Measurements from ENCODE around the gene ACP7.

ACP7 gene

GRCh38 chr19:39125199-39125553, 41.0 kb downstream of the ACP7 start:
- H3F3A ChIP-seq (ENCODE audit: insufficient read depth), result 0 out of 2 replicates have a peak, but pooled peaks cover 6% of the 10 kb centered on the region
- no peaks in the 10 kb centered on the region for H4K20me1 ChIP-seq (ENCODE audit: low read depth, low read length)
- peak overlapping the region; percentile 67 for H3K4me3 ChIP-seq (ENCODE audit: insufficient read depth, low read length, poor library complexity, severe bottlenecking)
- TF ChIP-seq CTCF (IDR thresholded peaks at IDR 0.05; ENCODE audit: insufficient read depth, low read length, poor library complexity, severe bottlenecking) (no peak), EZH2phosphoT487 (conservative IDR thresholded peaks at IDR 0.05; ENCODE audit: low read length) (no peak)
- peak overlapping the region; percentile 98 for H2AFZ ChIP-seq (ENCODE audit: low read depth, low read length, severe bottlenecking)
- no peaks in the 10 kb centered on the region for H3K36me3 ChIP-seq (ENCODE audit: low read length)
- H3K27me3 ChIP-seq (ENCODE audit: low read length), result no peaks in the 10 kb centered on the region
- H3K9me3 ChIP-seq (ENCODE audit: insufficient read depth, low read length), result no peaks in the 10 kb centered on the region
- H3K9me2 ChIP-seq (replicated peaks; ENCODE audit: insufficient read depth, low read length), result no peaks in the 10 kb centered on the region
- H3K27ac ChIP-seq (ENCODE audit: low read depth, low read length), result no peak overlapping the region
- peak overlapping the region; percentile 65 for H3K9ac ChIP-seq (ENCODE audit: low read length)
- H3K4me2 ChIP-seq (ENCODE audit: low read depth, low read length, poor library complexity, severe bottlenecking), result peak overlapping the region; percentile 97
- peaks cover 3% of the 10 kb centered on the region; the same call in 1 of the 2 replicates for H3K79me2 ChIP-seq (ENCODE audit: insufficient read depth, low read length)

DNA sequence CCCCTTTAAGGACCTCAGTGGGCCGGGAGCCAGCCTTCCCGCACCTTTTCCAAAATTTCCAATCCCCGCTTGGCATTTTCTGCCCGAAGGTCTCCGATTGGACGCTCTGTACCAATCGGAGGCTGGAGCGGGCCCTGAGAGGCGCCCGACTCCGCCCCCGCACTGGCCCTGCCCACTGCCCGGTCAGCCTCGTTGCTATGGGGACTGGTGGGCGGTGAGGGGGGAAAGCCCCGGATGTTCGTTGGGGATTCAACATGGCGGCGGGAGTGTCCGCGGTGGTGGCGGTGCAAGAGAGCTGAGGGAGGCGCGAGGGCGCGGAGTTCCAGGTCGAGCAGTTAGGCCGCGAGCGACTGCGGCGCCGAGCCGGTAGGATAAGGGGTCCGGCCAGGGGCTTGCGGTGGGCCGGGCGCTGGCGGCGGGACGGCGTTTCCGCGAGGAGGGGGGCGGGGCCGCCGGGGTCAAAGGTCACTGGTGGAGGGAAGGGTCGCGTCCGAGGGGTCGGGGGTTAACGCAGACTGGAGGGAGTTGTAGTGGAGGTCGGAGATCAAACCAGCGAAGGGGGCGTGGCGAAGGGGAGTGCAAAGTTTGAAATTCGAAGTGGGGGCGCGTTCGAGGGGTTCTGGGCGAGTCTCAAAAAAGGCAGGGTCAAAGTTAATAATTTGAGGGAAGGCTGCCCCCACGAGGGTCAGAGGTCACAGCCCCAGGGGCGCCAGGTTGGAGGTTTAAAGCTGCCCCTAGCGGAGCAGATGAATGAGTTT, 41.6 kb downstream of the ACP7 start, which contains the start of gene PAK4:
Gene PAK4 (plus strand): TSS at position 233 of the 758 bp plus-strand sequence. CDS start 43,768 bp downstream, outside the sequence.
- Histone ChIP-seq H3K27me3 (ENCODE audit: low read length) (no peaks in the 10 kb centered on the region), H3K36me3 (ENCODE audit: low read length) (no peaks in the 10 kb centered on the region), H3K9ac (ENCODE audit: low read length) (peak within 1 kb of the TSS; percentile 65), H2AFZ (ENCODE audit: low read depth, low read length, severe bottlenecking) (peak within 1 kb of the TSS; percentile 98), H3K9me2 (replicated peaks; ENCODE audit: insufficient read depth, low read length) (no peaks in the 10 kb centered on the region), H3K4me2 (ENCODE audit: low read depth, low read length, poor library complexity, severe bottlenecking) (peak within 1 kb of the TSS; percentile 97), H3K27ac (ENCODE audit: low read depth, low read length) (peak within 1 kb of the TSS; percentile 39), H3K4me3 (ENCODE audit: insufficient read depth, low read length, poor library complexity, severe bottlenecking) (peak within 1 kb of the TSS; percentile 67), H3K9me3 (ENCODE audit: insufficient read depth, low read length) (no peaks in the 10 kb centered on the region), H3K79me2 (ENCODE audit: insufficient read depth, low read length) (peaks cover 3% of the 10 kb centered on the region; the same call in 1 of the 2 replicates), H4K20me1 (ENCODE audit: low read depth, low read length) (no peaks in the 10 kb centered on the region), H3F3A (ENCODE audit: insufficient read depth) (0 out of 2 replicates have a peak, but pooled peaks cover 6% of the 10 kb centered on the region)
- TF ChIP-seq CTCF (IDR thresholded peaks at IDR 0.05; ENCODE audit: insufficient read depth, low read length, poor library complexity, severe bottlenecking), result no peak
- TF ChIP-seq EZH2phosphoT487 (conservative IDR thresholded peaks at IDR 0.05; ENCODE audit: low read length), result no peak

DNA sequence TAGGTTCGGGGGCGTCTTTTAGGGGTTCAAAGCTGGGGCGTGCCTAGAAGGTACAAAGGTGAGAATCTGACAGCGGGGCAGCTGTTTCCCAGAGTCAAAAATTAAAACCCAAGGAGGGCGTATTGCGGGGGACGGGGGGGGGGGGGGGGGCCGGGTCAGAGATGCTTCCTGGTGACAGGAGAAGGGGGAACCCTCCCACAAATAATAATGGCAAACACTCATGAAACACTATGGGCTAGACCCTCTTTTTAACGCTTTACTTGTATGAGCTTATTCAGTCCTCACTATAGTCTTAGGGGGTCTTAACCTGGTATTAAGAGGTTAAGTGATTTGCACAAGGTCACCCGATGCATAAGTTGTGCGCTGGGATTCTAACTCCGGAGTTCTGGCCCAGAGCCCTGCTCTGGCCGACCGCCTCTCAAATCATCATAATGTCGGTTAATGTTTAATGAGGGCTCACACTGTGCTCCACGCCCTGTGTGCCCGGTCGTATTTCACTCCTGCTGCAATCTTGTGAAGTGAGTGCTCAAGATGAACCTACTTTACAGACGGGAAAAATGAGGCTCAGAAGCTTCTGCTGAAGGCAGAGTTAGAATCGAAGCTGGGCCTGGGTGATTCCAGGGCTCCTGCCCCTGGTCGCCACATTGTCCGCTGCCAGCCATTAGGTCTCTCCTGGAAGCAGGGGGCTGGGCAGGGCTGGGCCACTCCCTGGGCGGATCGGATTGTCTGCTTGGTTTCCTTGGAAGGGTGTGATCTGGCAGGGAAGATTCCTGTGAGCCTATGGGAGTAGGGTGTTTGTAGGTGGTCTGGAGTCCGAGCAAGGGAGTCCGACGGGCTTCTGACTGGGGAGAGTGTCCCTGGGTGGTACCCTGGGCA, 42.4 kb downstream of the ACP7 start:
- Histone ChIP-seq H3K9me2 (replicated peaks; ENCODE audit: insufficient read depth, low read length) (no peaks in the 10 kb centered on the region), H3K27ac (ENCODE audit: low read depth, low read length) (0 out of 2 replicates have a peak overlapping the region, but pooled peaks have one; percentile 39), H4K20me1 (ENCODE audit: low read depth, low read length) (no peaks in the 10 kb centered on the region), H3K9ac (ENCODE audit: low read length) (peak overlapping the region; percentile 65), H3K79me2 (ENCODE audit: insufficient read depth, low read length) (peaks cover 3% of the 10 kb centered on the region; the same call in 1 of the 2 replicates), H3K27me3 (ENCODE audit: low read length) (no peaks in the 10 kb centered on the region), H3K9me3 (ENCODE audit: insufficient read depth, low read length) (no peaks in the 10 kb centered on the region), H3F3A (ENCODE audit: insufficient read depth) (0 out of 2 replicates have a peak, but pooled peaks cover 6% of the 10 kb centered on the region), H2AFZ (ENCODE audit: low read depth, low read length, severe bottlenecking) (peak overlapping the region; percentile 90), H3K36me3 (ENCODE audit: low read length) (no peaks in the 10 kb centered on the region), H3K4me3 (ENCODE audit: insufficient read depth, low read length, poor library complexity, severe bottlenecking) (peak overlapping the region; percentile 67), H3K4me2 (ENCODE audit: low read depth, low read length, poor library complexity, severe bottlenecking) (peak overlapping the region; percentile 97)
- no peak for TF ChIP-seq EZH2phosphoT487 (conservative IDR thresholded peaks at IDR 0.05; ENCODE audit: low read length)
- no peak for TF ChIP-seq CTCF (IDR thresholded peaks at IDR 0.05; ENCODE audit: insufficient read depth, low read length, poor library complexity, severe bottlenecking)
